ENCODE measurements around the gene JAZF1.
A peak's percentile ranks its signal among the peaks of the same experiment; 100 is the strongest.

The JAZF1 gene

GRCh38 chr7:28190077-28190710, 9.6 kb upstream of the JAZF1 start:
- DNase-seq, result no peak

DNA sequence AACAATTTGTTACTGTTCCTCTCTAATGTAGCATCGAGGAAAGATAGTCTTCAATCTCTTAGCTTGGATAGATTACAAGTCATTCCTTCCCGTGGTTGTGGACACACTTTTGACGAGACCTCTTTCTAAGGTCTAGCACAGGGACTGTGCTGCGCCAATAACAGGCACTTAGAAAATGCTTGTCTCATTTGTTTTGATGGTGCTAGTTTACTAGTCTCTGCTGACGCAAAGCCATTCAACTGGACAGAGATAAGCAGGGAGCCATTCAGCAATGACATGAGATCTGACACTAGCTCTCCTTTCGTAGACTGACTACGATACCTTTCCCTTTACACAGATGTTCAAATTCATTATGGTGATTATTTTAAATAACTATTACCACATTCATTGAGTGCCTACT, 6.4 kb upstream of the JAZF1 start:
- DNase-seq, result no peak

DNA sequence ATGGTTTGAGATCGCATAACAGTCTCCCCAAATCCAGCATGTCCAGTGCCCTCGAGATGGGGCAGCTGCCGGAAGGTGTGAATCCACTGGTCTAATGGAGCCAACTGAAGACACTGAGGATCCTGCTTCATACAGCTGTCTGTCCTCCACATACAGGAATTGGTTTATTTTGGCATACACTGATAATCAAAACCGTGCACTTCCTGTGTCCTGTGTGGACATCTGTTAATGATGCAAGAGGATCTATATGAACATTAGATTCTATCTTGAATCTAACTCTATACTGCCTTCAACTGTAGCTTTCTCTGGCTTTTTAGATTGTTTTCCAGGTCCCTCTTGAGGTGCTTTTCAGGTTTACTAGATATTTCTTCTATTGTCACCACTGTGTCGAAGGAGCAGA, 3.0 kb upstream of the JAZF1 start:
- DNase-seq, result no peak

DNA sequence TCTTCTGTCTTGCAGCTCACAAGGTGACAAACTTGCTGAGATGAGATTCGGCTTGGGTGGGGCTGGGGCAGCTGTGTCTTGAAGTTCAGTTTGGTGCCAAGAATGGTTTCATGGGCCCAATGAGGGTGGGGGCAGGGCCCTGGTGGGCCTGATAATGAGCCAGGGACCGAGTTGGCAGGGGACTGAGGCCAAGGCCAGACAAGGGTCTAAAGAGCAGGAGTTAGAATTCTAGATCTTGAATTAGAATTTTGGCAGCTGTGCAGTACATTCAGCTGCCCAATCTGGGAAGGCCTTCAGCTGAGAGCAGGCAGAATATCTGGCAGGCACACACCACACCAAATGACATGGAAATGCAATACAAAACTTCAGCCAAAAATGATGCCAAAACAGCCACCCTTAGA, 1.5 kb upstream of the JAZF1 start:
- no peak for DNase-seq

DNA sequence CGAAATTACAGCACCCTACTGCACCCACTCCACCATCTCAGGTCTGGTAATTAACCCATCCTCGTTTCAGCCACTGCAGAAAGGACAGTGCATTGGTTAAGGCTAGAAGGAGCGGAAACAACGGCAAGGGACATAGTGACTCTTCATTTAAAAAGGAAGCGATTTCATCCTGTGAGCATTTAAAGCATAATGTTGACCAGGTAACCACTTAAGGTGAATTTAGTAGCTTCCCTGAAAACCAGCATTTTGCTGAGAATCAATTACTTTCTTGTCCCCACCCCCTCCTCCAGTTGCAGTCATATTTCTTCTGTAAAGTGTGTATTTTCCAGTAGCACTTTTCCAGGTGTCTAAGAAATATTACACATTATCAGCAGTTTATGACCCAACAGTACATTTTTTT, 821 bp upstream of the JAZF1 start:
- no peak for DNase-seq

DNA sequence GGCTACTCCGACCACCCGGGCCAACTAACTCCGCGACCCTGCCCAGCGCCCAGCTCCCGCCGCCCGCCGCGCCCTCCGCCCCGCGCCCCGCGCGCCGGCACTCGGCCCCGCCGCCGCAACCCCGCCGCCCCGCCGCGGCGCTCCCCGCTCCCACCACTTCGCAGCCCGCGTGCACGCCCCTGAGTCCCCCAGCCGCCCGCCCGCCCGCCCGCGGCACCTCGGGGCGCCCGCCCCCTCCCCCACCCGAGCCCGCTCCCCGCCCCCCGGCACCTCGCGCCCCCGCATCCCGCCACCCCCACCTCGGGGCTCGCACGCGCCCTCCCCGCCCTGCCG, 598 bp downstream of the JAZF1 start:
- peak; percentile 58 for DNase-seq

GRCh38 chr7:28179120-28180030, 1.2 kb downstream of the JAZF1 start:
- peak; percentile 79 for DNase-seq

DNA sequence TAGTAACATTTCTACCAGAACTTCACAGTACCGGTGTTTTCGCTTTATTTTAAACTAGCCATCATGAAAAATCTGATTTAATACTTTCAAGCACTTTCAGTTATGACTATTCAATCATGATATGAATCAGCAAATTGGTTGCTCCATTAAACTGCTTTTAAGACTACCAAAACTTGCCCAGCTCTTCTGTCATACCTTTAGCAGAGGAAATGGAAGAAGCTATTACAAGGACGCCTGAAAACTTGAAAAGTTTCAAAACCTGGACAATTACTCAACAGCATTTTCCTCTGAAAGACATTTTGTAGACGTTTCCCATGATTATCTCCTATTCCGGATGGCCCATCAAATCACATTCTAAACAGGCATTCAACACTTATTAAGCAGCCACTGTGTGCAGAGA, 2.0 kb downstream of the JAZF1 start:
- DNase-seq, result no peak

DNA sequence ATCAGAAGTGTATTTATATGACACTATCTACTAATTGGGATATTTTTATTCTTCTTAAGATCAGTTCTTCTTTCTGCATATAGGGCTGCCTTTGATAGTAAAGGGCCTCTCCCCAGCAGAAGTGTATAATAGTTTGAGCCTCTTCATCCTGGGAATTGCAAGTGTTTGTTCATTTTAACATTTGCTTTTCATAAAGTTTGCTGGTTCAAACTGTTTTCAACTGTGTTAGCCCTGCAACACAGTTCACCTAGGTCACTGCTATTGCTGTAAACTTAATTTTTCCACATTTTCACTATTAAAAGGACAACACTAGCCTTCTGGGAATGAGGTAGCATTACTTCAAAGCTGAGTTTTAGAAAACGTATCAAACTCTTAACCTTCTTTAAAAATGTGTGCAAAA, 2.8 kb downstream of the JAZF1 start:
- no peak for DNase-seq

DNA sequence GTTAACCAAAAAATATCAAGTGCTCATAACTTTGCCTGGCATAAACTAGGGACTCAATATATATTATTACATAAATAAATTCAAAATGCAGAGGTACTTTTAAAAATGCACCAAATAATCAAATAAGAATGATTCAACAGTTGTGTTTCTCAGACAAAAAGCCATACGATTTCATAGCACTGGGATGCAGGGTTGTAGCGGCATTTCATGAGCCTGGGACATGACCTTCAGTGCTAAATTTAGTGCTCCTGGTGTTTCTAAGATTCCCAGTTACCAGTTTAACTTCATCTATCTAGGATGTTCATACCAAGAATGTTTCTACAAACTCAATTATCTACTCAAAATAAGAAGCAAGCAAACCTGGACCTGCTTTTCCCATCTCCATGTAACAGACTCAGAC, 4.0 kb downstream of the JAZF1 start:
- DNase-seq, result no peak

GRCh38 chr7:28176174-28176573, 4.4 kb downstream of the JAZF1 start:
- DNase-seq, result no peak

DNA sequence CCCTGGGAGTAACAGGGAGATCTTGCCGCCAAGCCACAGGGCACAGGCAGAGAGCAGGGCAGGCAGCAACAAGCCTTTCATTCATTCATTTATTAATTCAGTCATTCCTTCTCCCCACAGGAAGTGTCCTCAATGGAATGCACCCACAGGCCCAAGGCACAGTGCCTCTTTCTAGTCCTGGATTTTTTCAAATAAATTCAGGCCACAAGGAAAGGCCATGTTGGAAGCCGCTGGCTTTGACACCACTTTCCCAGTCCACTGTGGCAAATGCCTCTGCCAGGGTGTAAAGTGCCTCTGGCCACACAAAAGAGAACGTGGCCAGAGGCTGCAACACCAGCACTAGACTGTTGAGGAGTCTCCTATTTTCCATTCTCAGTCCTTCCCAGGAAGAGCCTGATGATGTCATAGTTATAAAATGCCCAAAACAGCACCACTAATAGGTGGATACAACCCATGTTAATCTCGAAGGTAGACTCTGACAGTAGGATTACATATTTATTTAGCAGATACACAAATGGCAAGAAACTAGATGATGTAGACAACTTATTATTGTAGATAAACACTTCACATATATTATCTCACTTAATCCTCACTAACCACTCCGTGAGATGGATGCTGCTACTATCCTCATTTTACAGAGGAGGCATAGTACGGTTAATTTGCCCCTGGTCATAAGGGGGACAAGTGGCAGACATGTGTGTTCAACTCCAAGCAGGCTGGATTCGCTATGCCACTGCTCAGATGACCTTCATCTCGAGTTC, 5.5 kb downstream of the JAZF1 start:
- DNase-seq, result no peak

GRCh38 chr7:28174442-28174841, 6.2 kb downstream of the JAZF1 start:
- DNase-seq, result no peak

GRCh38 chr7:28173531-28173930, 7.1 kb downstream of the JAZF1 start:
- no peak for DNase-seq

- no peak for DNase-seq
Measured at GRCh38 chr7:28172958-28173357, 7.6 kb downstream of the JAZF1 start.

- no peak for DNase-seq
Measured at GRCh38 chr7:28170701-28171100, 9.9 kb downstream of the JAZF1 start.

DNA sequence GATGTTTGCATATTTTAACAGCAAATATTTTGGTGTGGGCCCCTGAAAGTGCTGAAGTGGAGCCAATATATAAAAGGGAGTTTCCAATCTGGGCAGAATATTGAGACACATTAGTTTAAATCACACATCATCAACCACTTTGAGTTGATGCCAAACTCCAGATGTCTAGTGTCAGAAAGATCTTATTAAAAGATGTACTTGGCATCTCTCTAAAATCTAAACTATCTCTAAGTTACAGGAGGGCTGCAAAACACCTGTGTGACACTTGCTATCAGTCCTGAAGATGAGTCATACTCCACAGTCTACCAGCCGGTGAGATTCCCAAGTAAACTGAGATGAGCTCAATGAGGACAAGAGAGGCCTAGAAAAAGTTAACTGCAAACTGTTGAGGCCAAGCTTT, 11.4 kb downstream of the JAZF1 start:
- no peak for DNase-seq

GRCh38 chr7:28168393-28169158, 12.0 kb downstream of the JAZF1 start:
- no peak for DNase-seq

DNA sequence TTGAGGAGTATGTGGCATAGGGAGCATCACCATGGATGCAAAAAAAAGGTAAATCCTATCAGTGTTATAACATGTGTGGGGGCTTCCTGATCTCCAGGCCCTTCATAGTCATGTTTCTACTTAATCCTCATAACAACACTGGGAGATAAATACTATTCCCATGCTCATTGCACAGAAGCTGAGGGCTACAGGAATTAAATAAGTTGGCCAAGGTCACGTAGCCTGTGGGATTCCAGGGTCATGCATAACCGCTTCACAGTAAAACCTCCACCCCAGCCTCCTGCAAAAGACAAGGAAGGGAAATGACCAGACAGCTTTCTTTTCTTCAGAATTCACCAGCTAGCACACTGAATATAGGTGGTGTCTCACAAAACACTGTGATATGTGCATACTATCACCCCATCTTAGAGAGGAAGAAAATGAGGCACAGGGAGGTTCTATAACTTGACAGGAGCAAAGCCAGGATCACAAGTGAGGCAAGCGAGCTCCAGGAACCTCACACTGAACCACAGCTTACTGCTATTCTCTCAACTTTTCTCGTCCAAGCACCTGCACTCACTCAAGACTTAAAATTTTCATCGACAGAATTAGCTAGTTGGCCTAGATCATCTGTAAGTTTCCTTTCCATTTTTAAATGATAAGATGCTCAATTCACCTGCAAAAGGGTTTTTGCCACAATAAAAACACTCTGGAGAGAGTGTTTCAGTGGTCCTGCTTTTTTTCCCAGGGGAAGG, 13.4 kb downstream of the JAZF1 start:
- DNase-seq, result no peak

GRCh38 chr7:28165961-28166955, 14.3 kb downstream of the JAZF1 start:
- DNase-seq, result no peak

GRCh38 chr7:28165261-28165660, 15.3 kb downstream of the JAZF1 start:
- no peak for DNase-seq

Data from NCI-H146 (cell line).